Measurements from ENCODE around the gene SMU1.

- TF ChIP-seq, protein P1, sequence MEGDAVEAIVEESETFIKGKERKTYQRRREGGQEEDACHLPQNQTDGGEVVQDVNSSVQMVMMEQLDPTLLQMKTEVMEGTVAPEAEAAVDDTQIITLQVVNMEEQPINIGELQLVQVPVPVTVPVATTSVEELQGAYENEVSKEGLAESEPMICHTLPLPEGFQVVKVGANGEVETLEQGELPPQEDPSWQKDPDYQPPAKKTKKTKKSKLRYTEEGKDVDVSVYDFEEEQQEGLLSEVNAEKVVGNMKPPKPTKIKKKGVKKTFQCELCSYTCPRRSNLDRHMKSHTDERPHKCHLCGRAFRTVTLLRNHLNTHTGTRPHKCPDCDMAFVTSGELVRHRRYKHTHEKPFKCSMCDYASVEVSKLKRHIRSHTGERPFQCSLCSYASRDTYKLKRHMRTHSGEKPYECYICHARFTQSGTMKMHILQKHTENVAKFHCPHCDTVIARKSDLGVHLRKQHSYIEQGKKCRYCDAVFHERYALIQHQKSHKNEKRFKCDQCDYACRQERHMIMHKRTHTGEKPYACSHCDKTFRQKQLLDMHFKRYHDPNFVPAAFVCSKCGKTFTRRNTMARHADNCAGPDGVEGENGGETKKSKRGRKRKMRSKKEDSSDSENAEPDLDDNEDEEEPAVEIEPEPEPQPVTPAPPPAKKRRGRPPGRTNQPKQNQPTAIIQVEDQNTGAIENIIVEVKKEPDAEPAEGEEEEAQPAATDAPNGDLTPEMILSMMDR (IDR thresholded peaks at IDR 0.05; ENCODE audit: extremely low read depth in 1 of 2, insufficient read depth in 1 of 2, low read depth in 1 of 2, low read length in 2 of 2) = no peak
- TF ChIP-seq POLR2AphosphoS5 (IDR thresholded peaks at IDR 0.05; ENCODE audit: insufficient read depth, low read depth, low read length) (no peak), FOS (IDR thresholded peaks at IDR 0.05; ENCODE audit: borderline replicate concordance, insufficient read depth, low read length) (no peak), POLR2A (IDR thresholded peaks at IDR 0.05; ENCODE audit: low read depth, low read length) (no peak), EZH2 (IDR thresholded peaks at IDR 0.05; ENCODE audit: borderline replicate concordance, low read depth, low read length, severe bottlenecking) (no peak), MYC (IDR thresholded peaks at IDR 0.05; ENCODE audit: low read depth, low read length) (no peak), JUN (IDR thresholded peaks at IDR 0.05; ENCODE audit: borderline replicate concordance, insufficient read depth, insufficient read length, low read depth) (no peak)
- TF ChIP-seq, protein P2, sequence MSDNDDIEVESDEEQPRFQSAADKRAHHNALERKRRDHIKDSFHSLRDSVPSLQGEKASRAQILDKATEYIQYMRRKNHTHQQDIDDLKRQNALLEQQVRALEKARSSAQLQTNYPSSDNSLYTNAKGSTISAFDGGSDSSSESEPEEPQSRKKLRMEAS (IDR thresholded peaks at IDR 0.05; ENCODE audit: insufficient read depth, insufficient read length) = no peak
These were observed 35.2 kb upstream of the SMU1 start for GRCh38 chr9:33111631-33112030.

All from endothelial cell of umbilical vein (primary cell).